H1 (cell line): ENCODE data around the gene COMP. TPM values are rescaled to one million over a fixed set of nuclear protein-coding genes. Genes with fewer than 3 reads are reported as not detected.

ENCODE experiments used
- CTCF ChIA-PET: fragments of 300-600 bp; sonication (Branson Sonifier 250); formaldehyde crosslinking; loops from one replicate; lab custom pipeline; 2021; ENCODE audit not compliant: partially characterized antibody; lab: Charles Lee
- POLR2A ChIA-PET: fragments of 300-600 bp; sonication (Branson Sonifier 250); formaldehyde crosslinking; loops from one replicate; lab custom pipeline; 2021; ENCODE audit warnings: inconsistent platforms; ENCODE audit not compliant: partially characterized antibody; lab: Charles Lee
- DNase-seq, 2 experiments: peaks; one replicate each; pipeline versions ENCODE4 v3.0.0 to v3.0.0-alpha.2; 2010 to 2022; ENCODE audit warnings: low spot score in 2 of 2, low read depth in 1 of 2, mixed read lengths in 1 of 2
- FAIRE-seq: peaks from 2 replicates; lab custom pipeline; 2011; peaks lifted over from hg19 to GRCh38; lab: Jason Lieb, UNC
- H2AFZ ChIP-seq: 2 replicates; pipeline ENCODE4 v1.8.1; 2012; ENCODE audit warnings: low read length, inconsistent platforms
- H2AK5ac ChIP-seq: 2 replicates; pipeline ENCODE4 v1.6.1; 2013; ENCODE audit warnings: low read depth, low read length
- H2BK120ac ChIP-seq: replicated peaks from 2 replicates; pipeline ENCODE3; 2013; ENCODE audit warnings: low read depth, low read length, inconsistent platforms
- H2BK12ac ChIP-seq: 2 replicates; pipeline ENCODE4 v1.6.1; 2013; ENCODE audit warnings: low read depth, low read length
- H2BK15ac ChIP-seq: 2 replicates; pipeline ENCODE4 v1.6.1; 2013; ENCODE audit warnings: low read length
- H2BK20ac ChIP-seq: 2 replicates; pipeline ENCODE4 v1.6.1; 2013; ENCODE audit warnings: low read length
- H2BK5ac ChIP-seq: 2 replicates; pipeline ENCODE4 v1.6.1; 2013; ENCODE audit warnings: low read depth, low read length
- H3K14ac ChIP-seq: 2 replicates; pipeline ENCODE4 v1.6.1; 2013; ENCODE audit warnings: inconsistent platforms; ENCODE audit not compliant: insufficient read length
- H3K18ac ChIP-seq: 2 replicates; pipeline ENCODE4 v1.6.1; 2013; ENCODE audit warnings: low read length; ENCODE audit errors: extremely low read depth
- H3K23ac ChIP-seq: 2 replicates; pipeline ENCODE4 v1.6.1; 2013; ENCODE audit warnings: inconsistent platforms; ENCODE audit not compliant: insufficient read length
- H3K23me2 ChIP-seq: 2 replicates; pipeline ENCODE4 v1.6.1; 2013; ENCODE audit warnings: low read depth, low read length
- H3K27ac ChIP-seq: 2 replicates; pipeline ENCODE4 v1.6.1; 2011; ENCODE audit warnings: low read depth, low read length, inconsistent platforms
- H3K27me3 ChIP-seq, 4 experiments: replicated peaks in 1 of 4; 1 replicate in 1 of 4; 2 replicates in 3 of 4; pipeline versions ENCODE4 v1.6.1 to v1.8.1; 2011 to 2013; ENCODE audit warnings: low read length in 3 of 4, mild to moderate bottlenecking in 3 of 4, inconsistent platforms in 2 of 4, mixed read lengths in 2 of 4, moderate library complexity in 1 of 4; ENCODE audit not compliant: control insufficient read depth in 3 of 4, insufficient read depth in 3 of 4; ENCODE audit errors: extremely low read depth in 1 of 4
- H3K36me3 ChIP-seq, 4 experiments: 2 replicates each; pipeline versions ENCODE4 v1.6.1 to v1.8.1; 2011 to 2013; ENCODE audit warnings: mild to moderate bottlenecking in 4 of 4, low read length in 3 of 4, moderate library complexity in 2 of 4, control low read depth in 1 of 4, inconsistent platforms in 1 of 4; ENCODE audit not compliant: insufficient read depth in 4 of 4, control insufficient read depth in 2 of 4
- H3K4ac ChIP-seq: replicated peaks from 2 replicates; pipeline ENCODE3; 2013; ENCODE audit warnings: low read length, low read depth, mixed read lengths, inconsistent platforms; ENCODE audit not compliant: insufficient read length
- H3K4me1 ChIP-seq, 4 experiments: replicated peaks in 1 of 4; 1 replicate in 1 of 4; 2 replicates in 3 of 4; pipeline versions ENCODE4 v1.6.1 to v1.8.1; 2011 to 2013; ENCODE audit warnings: low read length in 3 of 4, inconsistent platforms in 2 of 4, mixed read lengths in 1 of 4; ENCODE audit not compliant: insufficient read depth in 4 of 4, control insufficient read depth in 3 of 4
- H3K4me2 ChIP-seq, 2 experiments: 2 replicates each; pipeline versions ENCODE4 v1.6.1 to v1.8.1; 2011 to 2013; ENCODE audit warnings: low read depth in 2 of 2, low read length in 2 of 2, control low read depth in 1 of 2, inconsistent platforms in 1 of 2, mild to moderate bottlenecking in 1 of 2; ENCODE audit not compliant: insufficient read depth in 1 of 2
- H3K4me3 ChIP-seq, 4 experiments: fragments of 200-600, 300-600 bp in 1 of 4; sonication (generic), shearing (Covaris generic), sonication (Bioruptor Twin) in 1 of 4; 2 replicates each; pipeline versions ENCODE4 v1.5.1 to v1.8.1; 2011 to 2016; ENCODE audit warnings: low read length in 4 of 4, low read depth in 3 of 4, control low read depth in 2 of 4, inconsistent platforms in 2 of 4, mild to moderate bottlenecking in 2 of 4, mixed read lengths in 1 of 4, moderate library complexity in 1 of 4; ENCODE audit not compliant: insufficient read depth in 2 of 4; ENCODE audit errors: extremely low read depth in 1 of 4
- H3K56ac ChIP-seq: replicated peaks from 2 replicates; pipeline ENCODE3; 2013; ENCODE audit warnings: low read depth, mild to moderate bottlenecking, mixed read lengths, low read length, inconsistent platforms; ENCODE audit not compliant: insufficient read length
- H3K79me1 ChIP-seq: 2 replicates; pipeline ENCODE4 v1.6.1; 2013; ENCODE audit warnings: low read depth, low read length, control low read depth
- H3K79me2 ChIP-seq, 2 experiments: 2 replicates each; pipeline versions ENCODE4 v1.6.1 to v1.8.1; 2012 to 2013; ENCODE audit warnings: low read length in 2 of 2, mild to moderate bottlenecking in 2 of 2, inconsistent platforms in 1 of 2; ENCODE audit not compliant: insufficient read depth in 2 of 2, control insufficient read depth in 1 of 2
- H3K9ac ChIP-seq, 4 experiments: replicated peaks in 1 of 4; 1 replicate in 1 of 4; 2 replicates in 3 of 4; pipeline versions ENCODE4 v1.6.1 to v1.8.1; 2011 to 2013; ENCODE audit warnings: low read depth in 3 of 4, low read length in 3 of 4, control low read depth in 2 of 4, mild to moderate bottlenecking in 2 of 4, moderate library complexity in 2 of 4, inconsistent platforms in 1 of 4; ENCODE audit errors: extremely low read depth in 1 of 4
- H3K9me3 ChIP-seq, 2 experiments: 2 replicates each; pipeline versions ENCODE4 v1.6.1 to v1.8.1; 2012 to 2013; ENCODE audit warnings: mild to moderate bottlenecking in 2 of 2, moderate library complexity in 2 of 2, control low read depth in 1 of 2, inconsistent platforms in 1 of 2, low read depth in 1 of 2, low read length in 1 of 2, mixed read lengths in 1 of 2; ENCODE audit not compliant: insufficient read depth in 2 of 2
- H4K20me1 ChIP-seq, 2 experiments: replicated peaks in 1 of 2; 2 replicates each; pipeline versions ENCODE3 to v1.8.1; 2011 to 2013; ENCODE audit warnings: inconsistent platforms in 2 of 2, low read length in 2 of 2, mild to moderate bottlenecking in 1 of 2; ENCODE audit not compliant: insufficient read depth in 2 of 2, control insufficient read depth in 1 of 2
- H4K5ac ChIP-seq: 2 replicates; pipeline ENCODE4 v1.6.1; 2013; ENCODE audit warnings: low read length, low read depth, mixed read lengths, inconsistent platforms; ENCODE audit not compliant: insufficient read length
- H4K8ac ChIP-seq: 2 replicates; pipeline ENCODE4 v1.8.0; 2013; ENCODE audit warnings: mild to moderate bottlenecking, moderate library complexity, low read length, inconsistent platforms; ENCODE audit not compliant: insufficient read depth; ENCODE audit errors: extremely low read depth
- H4K91ac ChIP-seq: replicated peaks from 2 replicates; pipeline ENCODE3; 2013; ENCODE audit warnings: low read length, mixed read lengths, inconsistent platforms; ENCODE audit not compliant: insufficient read length
- MAX ChIP-seq: IDR thresholded peaks from 2 replicates; pipeline ENCODE4 v1.6.1; 2012; ENCODE audit warnings: inconsistent platforms
- POU5F1 ChIP-seq: IDR thresholded peaks from 2 replicates; pipeline ENCODE4 v1.6.1; 2011; ENCODE audit warnings: low read depth, mild to moderate bottlenecking, low read length, moderate library complexity
- WGBS, 2 experiments: shearing (Covaris generic) in 1 of 2; methylation state at CpG; one replicate each; pipeline versions ENCODE4 v1.1.6 to v1.1.7; 2013 to 2015; ENCODE audit warnings: low lambda C conversion rate in 2 of 2, mixed read lengths in 2 of 2, inconsistent platforms in 1 of 2, low coverage in 1 of 2, missing lambda C conversion rate in 1 of 2; ENCODE audit not compliant: insufficient replicate concordance in 2 of 2, insufficient coverage in 1 of 2, insufficient read length in 1 of 2; ENCODE audit errors: extremely low coverage in 1 of 2, missing lambda C conversion rate in 1 of 2; 5-methylcytosine and 5-hydroxymethylcytosine counted together
- polyA plus RNA-seq, 7 experiments: library from polyadenylated mRNA; depleted of rRNA in 3 of 7; stranded (reverse) in 5 of 7; unstranded in 2 of 7; fragments of >200 nt in 5 of 7; fragments of 200-250 nt in 2 of 7; gene quantifications; 1 replicate in 5 of 7; 2 replicates in 1 of 7; 4 replicates in 1 of 7; pipeline versions ENCODE4 v1.2.1 to v1.2.3, GENCODE V29; 2011 to 2013; ENCODE audit warnings: missing spikeins in 2 of 7, mixed read lengths in 2 of 7
- total RNA-seq: library from RNA; stranded (reverse); fragmentation: NEBNext Ultra II Directional; extraction: Animal tissue kit (Norgen Biotek cat#: 25700); gene quantifications from 2 replicates; pipeline ENCODE4 v1.2.1, GENCODE V29; 2021

COMP gene
- total and polyA plus RNA-seq, 2 of the 8 experiments (the other 6 are each of a cell fraction or from before 2014, with no cell fraction given) = 0.17 TPM

DNA sequence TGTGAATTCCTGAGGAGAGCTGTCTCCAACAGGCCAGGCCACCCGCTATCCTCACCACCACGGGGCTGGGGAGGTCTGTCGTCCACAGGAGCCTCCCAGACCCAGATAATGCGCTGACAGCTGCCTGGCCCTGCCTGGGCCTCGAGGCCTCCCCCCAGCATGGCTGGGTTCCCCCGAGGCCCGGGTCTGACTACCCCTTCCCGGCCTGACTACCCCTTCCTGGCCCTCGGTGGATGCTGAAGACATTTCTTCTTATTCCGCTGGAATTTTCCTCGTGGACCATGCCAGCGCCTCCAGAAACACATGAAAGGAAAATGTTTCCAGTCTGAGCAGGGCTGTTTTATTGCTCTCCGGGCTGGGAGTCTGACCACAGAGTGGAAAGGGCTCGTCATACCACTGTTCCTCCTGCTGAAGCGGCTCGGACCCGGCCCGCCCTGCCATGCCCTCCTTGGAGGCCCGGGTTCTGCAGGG, 16.8 kb upstream of the COMP start:
- H3K36me3 ChIP-seq = no peaks in the 10 kb centered on the region
- H4K8ac ChIP-seq = no peak overlapping the region
- H2BK12ac ChIP-seq = no peak overlapping the region
- no peak overlapping the region for H3K4me3 ChIP-seq
- H3K56ac ChIP-seq = no peak overlapping the region
- H3K23me2 ChIP-seq = no peaks in the 10 kb centered on the region
- no peaks in the 10 kb centered on the region for H3K79me2 ChIP-seq
- H3K4me1 ChIP-seq = no peaks in the 10 kb centered on the region
- no peak overlapping the region for H3K4ac ChIP-seq
- ChIA-PET POLR2A (no interaction called here), CTCF (interaction anchor here (1.3 to 2.0 kb wide), 2 partner anchors 10 to 16 kb away, joined by 3 to 6 read pairs; no protein-coding TSS in a partner anchor)
- H3K14ac ChIP-seq = no peak overlapping the region
- DNase-seq (no peak), FAIRE-seq (no peak)
- no peak overlapping the region for H4K91ac ChIP-seq
- H2BK20ac ChIP-seq = no peak overlapping the region
- TF ChIP-seq POU5F1 (no peak), MAX (no peak)
- H3K79me1 ChIP-seq = no peaks in the 10 kb centered on the region
- H3K9me3 ChIP-seq = no peaks in the 10 kb centered on the region
- no peak overlapping the region for H2AK5ac ChIP-seq
- H2AFZ ChIP-seq = no peak overlapping the region
- 83% methylated on average over 18 of the region's 19 CpGs; no CpG with 5 or more reads in 1 of the 2 experiments for WGBS, 2 experiments
- no peak overlapping the region for H2BK120ac ChIP-seq
- no peak overlapping the region for H4K5ac ChIP-seq
- no peak overlapping the region for H3K4me2 ChIP-seq
- no peak overlapping the region for H3K23ac ChIP-seq
- no peak overlapping the region for H3K9ac ChIP-seq
- no peak overlapping the region for H3K18ac ChIP-seq
- no peak overlapping the region for H3K27ac ChIP-seq
- no peak overlapping the region for H2BK15ac ChIP-seq
- no peak overlapping the region for H2BK5ac ChIP-seq
- peaks cover 0 to 12% (median 5%) of the 10 kb centered on the region in 4 experiments; a peak in 4 of 7 replicates for H3K27me3 ChIP-seq
- no peaks in the 10 kb centered on the region for H4K20me1 ChIP-seq
